ENCODE measurements around the gene TMEM183A. TPM values are rescaled to one million over a fixed set of nuclear protein-coding genes. Genes with fewer than 3 reads are reported as not detected.

Gene TMEM183A
- total and polyA plus RNA-seq, 10 of the 15 experiments (the other 5 are each of a cell fraction or from before 2014, with no cell fraction given), result 12.3 to 103 (median 66.3) TPM

DNA sequence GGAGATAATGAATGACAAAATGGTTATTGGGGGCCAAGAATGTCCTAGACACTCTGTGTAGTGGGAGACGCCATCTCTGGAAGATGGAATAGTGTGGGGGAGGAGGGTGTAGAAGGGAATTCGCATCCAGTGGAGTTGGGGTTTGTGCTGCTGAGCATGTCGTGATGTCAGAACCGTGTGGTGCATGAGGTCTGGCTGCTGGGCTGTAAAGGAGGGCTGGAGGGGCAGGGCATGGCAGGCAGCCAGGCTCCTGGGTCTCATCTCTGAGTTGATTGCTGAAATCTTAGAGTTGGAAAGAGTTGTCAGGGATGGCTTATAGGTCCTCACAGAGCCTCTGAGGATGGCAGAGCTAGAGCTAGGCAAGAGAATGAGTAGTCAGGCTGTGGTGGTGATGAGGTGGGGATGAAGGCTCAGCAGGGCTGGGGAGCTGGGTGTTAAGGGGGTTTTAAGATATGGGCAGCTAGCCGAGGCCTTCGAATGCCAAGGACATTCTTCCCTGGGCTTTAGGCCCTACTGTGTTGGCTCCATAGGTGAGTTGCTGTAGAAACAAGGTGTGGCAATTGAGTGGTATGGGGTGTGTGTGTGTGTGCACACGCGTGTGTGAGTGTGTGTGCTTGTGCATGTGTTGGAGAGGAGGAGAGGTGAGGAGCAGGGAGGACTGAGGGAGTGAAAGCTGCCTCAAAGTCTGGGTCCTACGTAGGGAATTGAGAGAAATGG lies 21.1 kb downstream of the TMEM183A start:
- Histone ChIP-seq H3K79me2 (ENCODE audit: control insufficient read depth, insufficient read depth, low read length) (peaks cover 2% of the 10 kb centered on the region; the same call in 1 of the 2 replicates), H3K4me3 (0 out of 2 replicates have a peak overlapping the region, but pooled peaks have one; percentile 93), H4K20me1 (ENCODE audit: control insufficient read depth, insufficient read depth) (no peaks in the 10 kb centered on the region), H3K36me3 (ENCODE audit: control insufficient read depth in 2 of 2, insufficient read depth in 2 of 2, low read length in 1 of 2) (peaks cover 1 to 4% of the 10 kb centered on the region in 2 experiments; a peak in 2 of 4 replicates), H3K9me3 (replicated peaks; ENCODE audit: control insufficient read depth, insufficient read depth, low read length) (no peaks in the 10 kb centered on the region), H3K9ac (ENCODE audit: control insufficient read depth, insufficient read depth, low read length) (no peak overlapping the region), H3K4me1 (ENCODE audit: control insufficient read depth, insufficient read depth, low read length) (no peaks in the 10 kb centered on the region; the same call in none of the 2 replicates), H3K27me3 (replicated peaks in 1 of 2; ENCODE audit: control insufficient read depth in 2 of 2, insufficient read depth in 2 of 2, low read length in 1 of 2) (no peaks in the 10 kb centered on the region; a peak in 2 of 4 replicates), H3K27ac (ENCODE audit: control insufficient read depth, insufficient read depth) (no peak overlapping the region), H2AFZ (ENCODE audit: control insufficient read depth, low read depth, low read length) (no peak overlapping the region), H3K4me2 (ENCODE audit: control insufficient read depth, insufficient read depth) (peak overlapping the region; percentile 36)
- TF ChIP-seq, protein P1, sequence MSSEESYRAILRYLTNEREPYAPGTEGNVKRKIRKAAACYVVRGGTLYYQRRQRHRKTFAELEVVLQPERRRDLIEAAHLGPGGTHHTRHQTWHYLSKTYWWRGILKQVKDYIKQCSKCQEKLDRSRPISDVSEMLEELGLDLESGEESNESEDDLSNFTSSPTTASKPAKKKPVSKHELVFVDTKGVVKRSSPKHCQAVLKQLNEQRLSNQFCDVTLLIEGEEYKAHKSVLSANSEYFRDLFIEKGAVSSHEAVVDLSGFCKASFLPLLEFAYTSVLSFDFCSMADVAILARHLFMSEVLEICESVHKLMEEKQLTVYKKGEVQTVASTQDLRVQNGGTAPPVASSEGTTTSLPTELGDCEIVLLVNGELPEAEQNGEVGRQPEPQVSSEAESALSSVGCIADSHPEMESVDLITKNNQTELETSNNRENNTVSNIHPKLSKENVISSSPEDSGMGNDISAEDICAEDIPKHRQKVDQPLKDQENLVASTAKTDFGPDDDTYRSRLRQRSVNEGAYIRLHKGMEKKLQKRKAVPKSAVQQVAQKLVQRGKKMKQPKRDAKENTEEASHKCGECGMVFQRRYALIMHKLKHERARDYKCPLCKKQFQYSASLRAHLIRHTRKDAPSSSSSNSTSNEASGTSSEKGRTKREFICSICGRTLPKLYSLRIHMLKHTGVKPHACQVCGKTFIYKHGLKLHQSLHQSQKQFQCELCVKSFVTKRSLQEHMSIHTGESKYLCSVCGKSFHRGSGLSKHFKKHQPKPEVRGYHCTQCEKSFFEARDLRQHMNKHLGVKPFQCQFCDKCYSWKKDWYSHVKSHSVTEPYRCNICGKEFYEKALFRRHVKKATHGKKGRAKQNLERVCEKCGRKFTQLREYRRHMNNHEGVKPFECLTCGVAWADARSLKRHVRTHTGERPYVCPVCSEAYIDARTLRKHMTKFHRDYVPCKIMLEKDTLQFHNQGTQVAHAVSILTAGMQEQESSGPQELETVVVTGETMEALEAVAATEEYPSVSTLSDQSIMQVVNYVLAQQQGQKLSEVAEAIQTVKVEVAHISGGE (CRISPR knock-in tag; IDR thresholded peaks at IDR 0.05), result no peak
- no peak for TF ChIP-seq PRDM15 (CRISPR knock-in tag; IDR thresholded peaks at IDR 0.05)
- TF ChIP-seq POLR2AphosphoS5 (IDR thresholded peaks at IDR 0.05; ENCODE audit: low read length), result no peak
- TF ChIP-seq TCF12 (IDR thresholded peaks at IDR 0.05; ENCODE audit: low read depth, low read length), result no peak
- TF ChIP-seq ZSCAN29 (IDR thresholded peaks at IDR 0.05), result no peak
- TF ChIP-seq MXI1 (IDR thresholded peaks at IDR 0.05; ENCODE audit: low read depth, low read length), result no peak
- TF ChIP-seq, protein P2, sequence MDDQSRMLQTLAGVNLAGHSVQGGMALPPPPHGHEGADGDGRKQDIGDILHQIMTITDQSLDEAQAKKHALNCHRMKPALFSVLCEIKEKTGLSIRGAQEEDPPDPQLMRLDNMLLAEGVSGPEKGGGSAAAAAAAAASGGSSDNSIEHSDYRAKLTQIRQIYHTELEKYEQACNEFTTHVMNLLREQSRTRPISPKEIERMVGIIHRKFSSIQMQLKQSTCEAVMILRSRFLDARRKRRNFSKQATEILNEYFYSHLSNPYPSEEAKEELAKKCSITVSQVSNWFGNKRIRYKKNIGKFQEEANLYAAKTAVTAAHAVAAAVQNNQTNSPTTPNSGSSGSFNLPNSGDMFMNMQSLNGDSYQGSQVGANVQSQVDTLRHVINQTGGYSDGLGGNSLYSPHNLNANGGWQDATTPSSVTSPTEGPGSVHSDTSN (IDR thresholded peaks at IDR 0.05; ENCODE audit: insufficient replicate concordance, low read depth, low read length), result no peak
- TF ChIP-seq NR2C1 (IDR thresholded peaks at IDR 0.05), result no peak
- TF ChIP-seq SMAD5 (IDR thresholded peaks at IDR 0.05; ENCODE audit: low read depth), result no peak
- no peak for TF ChIP-seq RUNX3 (IDR thresholded peaks at IDR 0.05; ENCODE audit: low read length)
- TF ChIP-seq TARDBP (IDR thresholded peaks at IDR 0.05; ENCODE audit: borderline replicate concordance), result no peak
- POLR2A ChIA-PET, result interaction anchor here (0.6 to 1.9 kb wide), 3 partner anchors 8 to 248 kb away, joined by 3 to 5 read pairs (median 4); no protein-coding TSS in a partner anchor
- DNase-seq (ENCODE audit: low read depth, low spot score) (no peak), ATAC-seq (no peak), FAIRE-seq (no peak)
- SMC1A ChIA-PET (ENCODE audit: uncharacterized antibody, unreplicated experiment), result interaction anchor here (1.4 kb wide), 1 partner anchor 11 kb away, joined by 7 read pairs; no protein-coding TSS in a partner anchor
- CTCF ChIA-PET, result interaction anchor here (0.5 to 4.7 kb wide), 12 partner anchors 8 to 671 kb away, joined by 3 to 52 read pairs (median 4); no protein-coding TSS in a partner anchor
- 47% methylated on average over 9 of the region's 9 CpGs for WGBS (ENCODE audit: insufficient coverage, insufficient replicate concordance, low lambda C conversion rate, missing lambda C conversion rate)
- intact Hi-C loops (cut with micrococcal nuclease; ENCODE audit: unreplicated experiment) (no loop called here), in situ Hi-C loops (cut with MboI) (no loop called here)
- RAD21 ChIA-PET (ENCODE audit: unreplicated experiment), result interaction anchor here (1.8 kb wide), 1 partner anchor 12 kb away, joined by 8 read pairs; no protein-coding TSS in a partner anchor
- BruUV-seq (replicated peaks), result no TSS peak

Measured in GM12878 (cell line).